Thyroid gland (tissue), 4 donors: Measurements from ENCODE around the gene CASS4. TPM values are rescaled to one million over a fixed set of nuclear protein-coding genes. Genes with fewer than 3 reads are reported as not detected.

ENCODE experiments used
- DNase-seq, 2 donors: peaks; one replicate each; pipeline ENCODE4 v3.0.0-alpha.2; 2019
- H3K27ac ChIP-seq, 3 donors: fragments of 200-600 bp; sonication (generic); 1 replicate in 2 of 3; 2 replicates in 1 of 3; pipeline ENCODE4 v1.5.1; 2016 to 2019; ENCODE audit warnings: mild to moderate bottlenecking in 1 of 3, moderate library complexity in 1 of 3
- H3K27me3 ChIP-seq: fragments of 200-600 bp; sonication (generic); one replicate; pipeline ENCODE4 v1.5.1; 2019
- H3K36me3 ChIP-seq, 2 donors: fragments of 200-600 bp; sonication (generic); one replicate each; pipeline ENCODE4 v1.5.1; 2016 to 2019
- H3K4me1 ChIP-seq, 2 donors: fragments of 200-600 bp; sonication (generic); one replicate each; pipeline ENCODE4 v1.5.1; 2017 to 2019
- H3K4me3 ChIP-seq, 3 donors: fragments of 200-600 bp; sonication (generic); replicated peaks in 1 of 3; 1 replicate in 2 of 3; 2 replicates in 1 of 3; pipeline ENCODE4 v1.5.1; 2016; ENCODE audit warnings: mild to moderate bottlenecking in 1 of 3
- H3K9me3 ChIP-seq: fragments of 200-600 bp; sonication (generic); one replicate; pipeline ENCODE4 v1.5.1; 2017
- POLR2A ChIP-seq, 2 donors: fragments of 450-650 bp; IDR thresholded peaks; one replicate each; pipeline ENCODE4 v1.6.1; 2017; ENCODE audit warnings: antibody characterized with exemption in 2 of 2, mild to moderate bottlenecking in 2 of 2, moderate library complexity in 1 of 2
- WGBS, 2 donors: methylation state at CpG; one replicate each; pipeline ENCODE4 v1.1.5; 2017; 5-methylcytosine and 5-hydroxymethylcytosine counted together
- intact Hi-C: fragments of 100-400 bp; cut with DNase I; formaldehyde crosslinking; loops from one replicate; pipeline ENCODE4 v1.15.1; 2023
- total RNA-seq, 4 donors: library from RNA; depleted of rRNA; stranded (reverse); fragments of >200 nt; gene quantifications; one replicate each; pipeline ENCODE4 v1.2.3, GENCODE V29; 2016
- TF ChIP-seq, protein P1 (sequence below), 6 experiments: fragments of 200-600 bp in 3 of 6; fragments of 450-650 bp in 3 of 6; sonication (generic) in 3 of 6; IDR thresholded peaks; one replicate each; pipeline ENCODE4 v1.5.1; 2016 to 2019; ENCODE audit warnings: antibody characterized with exemption in 6 of 6, mild to moderate bottlenecking in 2 of 6, inconsistent platforms in 1 of 6, moderate library complexity in 1 of 6

Gene CASS4
- total RNA-seq, 4 donors from 2014 or later: 0.22 to 1.6 (median 1.0) TPM

DNA sequence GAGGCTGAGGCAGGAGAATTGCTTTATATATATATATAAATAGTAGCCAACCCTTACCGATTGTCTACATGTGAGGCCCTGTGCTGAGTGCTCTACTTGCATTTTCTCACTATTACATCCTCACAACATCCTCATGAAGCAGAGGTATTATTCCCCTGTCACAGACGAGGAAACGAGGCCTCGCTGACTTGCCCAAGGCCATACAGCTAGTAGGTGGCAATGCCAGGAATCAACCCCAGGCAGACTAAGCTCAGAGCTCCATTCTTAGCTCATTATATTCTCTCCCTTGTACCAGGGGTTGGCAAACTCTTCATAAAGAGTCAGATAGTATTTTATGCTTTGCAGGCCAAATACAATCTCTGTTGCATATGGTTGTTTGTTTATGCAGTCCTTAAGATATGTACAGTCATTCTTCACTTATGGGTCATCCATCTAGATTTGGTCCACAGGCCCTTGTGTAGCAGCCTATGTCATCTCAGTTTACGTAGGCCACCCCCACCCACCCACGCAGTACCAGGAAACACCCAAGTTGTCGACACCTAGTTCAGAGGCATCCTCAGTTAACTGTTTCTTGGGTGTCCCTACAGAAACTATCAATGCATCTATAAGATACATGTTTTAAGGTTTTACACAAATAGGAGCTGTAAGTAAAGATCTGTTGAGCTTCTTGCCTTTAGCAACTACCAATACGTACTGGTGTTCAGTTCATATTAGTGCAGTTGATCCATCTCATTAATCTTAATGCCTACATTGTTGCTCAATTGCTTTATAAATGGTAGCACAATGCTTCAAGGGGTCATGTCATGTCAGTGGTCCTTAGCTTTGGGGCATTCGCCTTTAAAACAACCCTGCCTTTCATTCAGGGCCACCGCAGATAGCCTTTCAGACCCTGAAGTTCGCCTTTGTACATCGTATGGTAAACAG lies 3.0 kb downstream of the CASS4 start:
- Histone ChIP-seq H3K27ac (no peak overlapping the region), H3K9me3 (no peaks in the 10 kb centered on the region), H3K4me3 (no peak overlapping the region), H3K4me1 (no peaks in the 10 kb centered on the region), H3K27me3 (no peaks in the 10 kb centered on the region), H3K36me3 (no peaks in the 10 kb centered on the region)
- 85 to 91% methylated on average over 12 of the region's 12 CpGs for WGBS, 2 donors
- TF ChIP-seq, protein P1, sequence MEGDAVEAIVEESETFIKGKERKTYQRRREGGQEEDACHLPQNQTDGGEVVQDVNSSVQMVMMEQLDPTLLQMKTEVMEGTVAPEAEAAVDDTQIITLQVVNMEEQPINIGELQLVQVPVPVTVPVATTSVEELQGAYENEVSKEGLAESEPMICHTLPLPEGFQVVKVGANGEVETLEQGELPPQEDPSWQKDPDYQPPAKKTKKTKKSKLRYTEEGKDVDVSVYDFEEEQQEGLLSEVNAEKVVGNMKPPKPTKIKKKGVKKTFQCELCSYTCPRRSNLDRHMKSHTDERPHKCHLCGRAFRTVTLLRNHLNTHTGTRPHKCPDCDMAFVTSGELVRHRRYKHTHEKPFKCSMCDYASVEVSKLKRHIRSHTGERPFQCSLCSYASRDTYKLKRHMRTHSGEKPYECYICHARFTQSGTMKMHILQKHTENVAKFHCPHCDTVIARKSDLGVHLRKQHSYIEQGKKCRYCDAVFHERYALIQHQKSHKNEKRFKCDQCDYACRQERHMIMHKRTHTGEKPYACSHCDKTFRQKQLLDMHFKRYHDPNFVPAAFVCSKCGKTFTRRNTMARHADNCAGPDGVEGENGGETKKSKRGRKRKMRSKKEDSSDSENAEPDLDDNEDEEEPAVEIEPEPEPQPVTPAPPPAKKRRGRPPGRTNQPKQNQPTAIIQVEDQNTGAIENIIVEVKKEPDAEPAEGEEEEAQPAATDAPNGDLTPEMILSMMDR (IDR thresholded peaks at IDR 0.05): no peak
- TF ChIP-seq POLR2A (IDR thresholded peaks at IDR 0.05): no peak
- no peak for DNase-seq
- intact Hi-C loops: no loop called here

DNA sequence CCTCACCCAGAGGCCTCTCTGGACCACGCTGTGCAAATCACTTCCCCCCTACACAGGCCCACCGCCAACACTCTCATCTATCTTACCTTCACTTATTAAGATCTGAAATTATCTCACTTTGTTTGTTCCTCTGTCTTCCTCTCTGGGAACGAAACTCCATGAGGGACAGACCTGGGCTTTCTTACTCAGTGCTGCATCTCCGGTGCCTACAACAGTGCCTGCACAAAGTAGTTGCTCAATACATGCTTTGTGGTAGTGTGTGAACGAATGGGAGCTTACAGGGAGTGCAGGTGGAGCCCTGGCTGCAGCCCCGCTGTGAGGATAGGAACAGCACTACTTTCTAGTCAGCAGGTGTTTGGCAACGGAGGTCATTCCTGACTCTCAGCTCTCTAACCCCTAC lies 5.3 kb downstream of the CASS4 start:
- WGBS, 2 donors: 89% methylated on average over 7 of the region's 7 CpGs
- intact Hi-C loops: no loop called here
- H3K27ac ChIP-seq: no peak overlapping the region

DNA sequence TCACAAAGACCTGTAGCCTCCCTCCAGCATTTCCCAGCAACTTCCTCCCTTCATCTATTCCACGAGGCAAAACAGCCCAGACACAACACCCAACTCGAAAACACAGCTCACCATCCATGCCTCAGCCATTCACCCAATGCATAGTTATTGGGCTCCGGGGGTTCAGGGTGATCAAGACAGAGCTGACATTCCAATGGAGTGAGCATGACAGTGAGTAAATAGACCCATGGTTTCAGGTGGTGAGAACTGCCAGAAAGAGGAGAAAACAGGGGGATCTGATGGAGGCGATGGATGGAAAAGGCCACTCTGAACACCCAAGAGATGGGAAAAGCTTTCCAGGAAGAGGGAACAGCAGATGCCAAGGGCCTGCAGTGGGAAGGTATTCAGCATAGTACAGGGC lies 5.9 kb downstream of the CASS4 start:
- intact Hi-C loops: no loop called here
- H3K4me1 ChIP-seq: no peaks in the 10 kb centered on the region
- no peak for DNase-seq
- no peak overlapping the region for H3K27ac ChIP-seq
- TF ChIP-seq POLR2A (IDR thresholded peaks at IDR 0.05): no peak
- TF ChIP-seq, protein P1 (IDR thresholded peaks at IDR 0.05): no peak
- H3K9me3 ChIP-seq: no peaks in the 10 kb centered on the region
- H3K4me3 ChIP-seq: no peak overlapping the region
- H3K27me3 ChIP-seq: no peaks in the 10 kb centered on the region
- no peaks in the 10 kb centered on the region for H3K36me3 ChIP-seq
- WGBS, 2 donors: 86 to 91% methylated on average over 4 of the region's 4 CpGs

More for the DNA sequence above, 5.3 kb downstream of the CASS4 start:
- Histone ChIP-seq H3K9me3 (no peaks in the 10 kb centered on the region), H3K4me1 (no peaks in the 10 kb centered on the region), H3K27me3 (no peaks in the 10 kb centered on the region), H3K36me3 (no peaks in the 10 kb centered on the region), H3K4me3 (no peak overlapping the region)
- no peak for DNase-seq
- TF ChIP-seq, protein P1 (IDR thresholded peaks at IDR 0.05): no peak
- TF ChIP-seq POLR2A (IDR thresholded peaks at IDR 0.05): no peak

DNA sequence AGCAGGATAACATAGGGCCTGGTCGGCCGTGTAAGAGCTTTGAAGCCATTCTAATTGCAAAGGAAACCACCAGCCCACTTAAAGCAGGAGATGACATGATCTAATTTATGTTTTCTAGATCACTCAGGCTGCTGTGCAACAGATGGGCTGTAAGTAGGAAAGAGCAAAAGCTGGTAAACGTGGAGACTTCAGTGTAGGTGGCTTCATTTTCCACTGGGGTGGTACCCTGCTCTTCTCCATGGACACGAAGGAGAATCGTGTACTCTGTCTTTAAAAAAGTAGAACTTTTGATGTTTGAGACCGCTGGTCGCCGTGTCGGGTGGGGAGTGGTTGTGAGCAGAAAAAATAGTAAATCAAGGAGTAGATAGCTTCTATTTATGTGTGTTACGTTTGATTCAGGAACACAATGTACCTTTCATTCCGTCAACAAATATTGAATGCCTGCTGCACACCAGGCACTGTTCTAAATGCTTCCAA lies 6.4 kb downstream of the CASS4 start:
- Histone ChIP-seq H3K4me3 (no peak overlapping the region), H3K4me1 (no peaks in the 10 kb centered on the region), H3K36me3 (no peaks in the 10 kb centered on the region), H3K27ac (no peak overlapping the region), H3K9me3 (no peaks in the 10 kb centered on the region), H3K27me3 (no peaks in the 10 kb centered on the region)
- TF ChIP-seq, protein P1 (IDR thresholded peaks at IDR 0.05): no peak
- no peak for TF ChIP-seq POLR2A (IDR thresholded peaks at IDR 0.05)
- intact Hi-C loops: no loop called here
- no peak for DNase-seq
- WGBS, 2 donors: 81 to 87% methylated on average over 11 of the region's 11 CpGs

DNA sequence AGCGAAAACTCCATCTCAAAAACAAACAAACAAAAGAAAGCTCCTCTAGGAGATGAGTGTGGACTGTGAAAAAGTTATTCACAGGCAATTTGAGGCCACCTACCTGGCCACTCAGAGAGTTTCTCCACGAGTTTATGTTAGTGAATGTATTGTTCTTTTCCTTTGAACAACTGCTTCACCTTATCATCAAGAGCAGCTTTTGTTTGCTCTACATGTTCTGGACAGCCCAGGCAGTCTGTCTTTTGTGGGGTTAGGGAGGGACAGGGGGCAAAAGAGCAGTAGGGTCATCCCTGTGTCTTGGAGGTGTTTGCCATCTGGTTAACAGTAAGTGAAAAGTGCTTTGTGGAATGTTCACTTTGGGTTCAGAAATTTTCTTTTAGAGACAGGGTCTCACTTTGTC lies 8.0 kb downstream of the CASS4 start:
- H3K4me1 ChIP-seq: no peaks in the 10 kb centered on the region
- no peaks in the 10 kb centered on the region for H3K36me3 ChIP-seq
- 69 to 73% methylated on average over 2 of the region's 2 CpGs for WGBS, 2 donors
- no peak overlapping the region for H3K27ac ChIP-seq
- H3K27me3 ChIP-seq: no peaks in the 10 kb centered on the region
- no peaks in the 10 kb centered on the region for H3K9me3 ChIP-seq
- TF ChIP-seq, protein P1 (IDR thresholded peaks at IDR 0.05): no peak
- TF ChIP-seq POLR2A (IDR thresholded peaks at IDR 0.05): no peak
- no peak for DNase-seq
- no peak overlapping the region for H3K4me3 ChIP-seq
- intact Hi-C loops: no loop called here
